H1 (cell line): ENCODE measurements around the gene VCPKMT. TPM values are rescaled to one million over a fixed set of nuclear protein-coding genes. Genes with fewer than 3 reads are reported as not detected.

Experiments
- CTCF ChIA-PET: fragments of 300-600 bp; sonication (Branson Sonifier 250); formaldehyde crosslinking; loops from one replicate; lab custom pipeline; 2021; ENCODE audit not compliant: partially characterized antibody; lab: Charles Lee
- POLR2A ChIA-PET: fragments of 300-600 bp; sonication (Branson Sonifier 250); formaldehyde crosslinking; loops from one replicate; lab custom pipeline; 2021; ENCODE audit warnings: inconsistent platforms; ENCODE audit not compliant: partially characterized antibody; lab: Charles Lee
- DNase-seq, 2 experiments: peaks; one replicate each; pipeline versions ENCODE4 v3.0.0 to v3.0.0-alpha.2; 2010 to 2022; ENCODE audit warnings: low spot score in 2 of 2, low read depth in 1 of 2, mixed read lengths in 1 of 2
- FAIRE-seq: peaks from 2 replicates; lab custom pipeline; 2011; peaks lifted over from hg19 to GRCh38; lab: Jason Lieb, UNC
- H2AFZ ChIP-seq: 2 replicates; pipeline ENCODE4 v1.8.1; 2012; ENCODE audit warnings: low read length, inconsistent platforms
- H2AK5ac ChIP-seq: 2 replicates; pipeline ENCODE4 v1.6.1; 2013; ENCODE audit warnings: low read depth, low read length
- H2BK120ac ChIP-seq: replicated peaks from 2 replicates; pipeline ENCODE3; 2013; ENCODE audit warnings: low read depth, low read length, inconsistent platforms
- H2BK12ac ChIP-seq: 2 replicates; pipeline ENCODE4 v1.6.1; 2013; ENCODE audit warnings: low read depth, low read length
- H2BK15ac ChIP-seq: 2 replicates; pipeline ENCODE4 v1.6.1; 2013; ENCODE audit warnings: low read length
- H2BK20ac ChIP-seq: 2 replicates; pipeline ENCODE4 v1.6.1; 2013; ENCODE audit warnings: low read length
- H2BK5ac ChIP-seq: 2 replicates; pipeline ENCODE4 v1.6.1; 2013; ENCODE audit warnings: low read depth, low read length
- H3K14ac ChIP-seq: 2 replicates; pipeline ENCODE4 v1.6.1; 2013; ENCODE audit warnings: inconsistent platforms; ENCODE audit not compliant: insufficient read length
- H3K18ac ChIP-seq: 2 replicates; pipeline ENCODE4 v1.6.1; 2013; ENCODE audit warnings: low read length; ENCODE audit errors: extremely low read depth
- H3K23ac ChIP-seq: 2 replicates; pipeline ENCODE4 v1.6.1; 2013; ENCODE audit warnings: inconsistent platforms; ENCODE audit not compliant: insufficient read length
- H3K23me2 ChIP-seq: 2 replicates; pipeline ENCODE4 v1.6.1; 2013; ENCODE audit warnings: low read depth, low read length
- H3K27ac ChIP-seq: 2 replicates; pipeline ENCODE4 v1.6.1; 2011; ENCODE audit warnings: low read depth, low read length, inconsistent platforms
- H3K27me3 ChIP-seq, 4 experiments: replicated peaks in 1 of 4; 1 replicate in 1 of 4; 2 replicates in 3 of 4; pipeline versions ENCODE4 v1.6.1 to v1.8.1; 2011 to 2013; ENCODE audit warnings: low read length in 3 of 4, mild to moderate bottlenecking in 3 of 4, inconsistent platforms in 2 of 4, mixed read lengths in 2 of 4, moderate library complexity in 1 of 4; ENCODE audit not compliant: control insufficient read depth in 3 of 4, insufficient read depth in 3 of 4; ENCODE audit errors: extremely low read depth in 1 of 4
- H3K36me3 ChIP-seq, 4 experiments: 2 replicates each; pipeline versions ENCODE4 v1.6.1 to v1.8.1; 2011 to 2013; ENCODE audit warnings: mild to moderate bottlenecking in 4 of 4, low read length in 3 of 4, moderate library complexity in 2 of 4, control low read depth in 1 of 4, inconsistent platforms in 1 of 4; ENCODE audit not compliant: insufficient read depth in 4 of 4, control insufficient read depth in 2 of 4
- H3K4ac ChIP-seq: replicated peaks from 2 replicates; pipeline ENCODE3; 2013; ENCODE audit warnings: low read length, low read depth, mixed read lengths, inconsistent platforms; ENCODE audit not compliant: insufficient read length
- H3K4me1 ChIP-seq, 4 experiments: replicated peaks in 1 of 4; 1 replicate in 1 of 4; 2 replicates in 3 of 4; pipeline versions ENCODE4 v1.6.1 to v1.8.1; 2011 to 2013; ENCODE audit warnings: low read length in 3 of 4, inconsistent platforms in 2 of 4, mixed read lengths in 1 of 4; ENCODE audit not compliant: insufficient read depth in 4 of 4, control insufficient read depth in 3 of 4
- H3K4me2 ChIP-seq, 2 experiments: 2 replicates each; pipeline versions ENCODE4 v1.6.1 to v1.8.1; 2011 to 2013; ENCODE audit warnings: low read depth in 2 of 2, low read length in 2 of 2, control low read depth in 1 of 2, inconsistent platforms in 1 of 2, mild to moderate bottlenecking in 1 of 2; ENCODE audit not compliant: insufficient read depth in 1 of 2
- H3K4me3 ChIP-seq, 4 experiments: fragments of 200-600, 300-600 bp in 1 of 4; sonication (generic), shearing (Covaris generic), sonication (Bioruptor Twin) in 1 of 4; 2 replicates each; pipeline versions ENCODE4 v1.5.1 to v1.8.1; 2011 to 2016; ENCODE audit warnings: low read length in 4 of 4, low read depth in 3 of 4, control low read depth in 2 of 4, inconsistent platforms in 2 of 4, mild to moderate bottlenecking in 2 of 4, mixed read lengths in 1 of 4, moderate library complexity in 1 of 4; ENCODE audit not compliant: insufficient read depth in 2 of 4; ENCODE audit errors: extremely low read depth in 1 of 4
- H3K56ac ChIP-seq: replicated peaks from 2 replicates; pipeline ENCODE3; 2013; ENCODE audit warnings: low read depth, mild to moderate bottlenecking, mixed read lengths, low read length, inconsistent platforms; ENCODE audit not compliant: insufficient read length
- H3K79me1 ChIP-seq: 2 replicates; pipeline ENCODE4 v1.6.1; 2013; ENCODE audit warnings: low read depth, low read length, control low read depth
- H3K79me2 ChIP-seq, 2 experiments: 2 replicates each; pipeline versions ENCODE4 v1.6.1 to v1.8.1; 2012 to 2013; ENCODE audit warnings: low read length in 2 of 2, mild to moderate bottlenecking in 2 of 2, inconsistent platforms in 1 of 2; ENCODE audit not compliant: insufficient read depth in 2 of 2, control insufficient read depth in 1 of 2
- H3K9ac ChIP-seq, 4 experiments: replicated peaks in 1 of 4; 1 replicate in 1 of 4; 2 replicates in 3 of 4; pipeline versions ENCODE4 v1.6.1 to v1.8.1; 2011 to 2013; ENCODE audit warnings: low read depth in 3 of 4, low read length in 3 of 4, control low read depth in 2 of 4, mild to moderate bottlenecking in 2 of 4, moderate library complexity in 2 of 4, inconsistent platforms in 1 of 4; ENCODE audit errors: extremely low read depth in 1 of 4
- H3K9me3 ChIP-seq, 2 experiments: 2 replicates each; pipeline versions ENCODE4 v1.6.1 to v1.8.1; 2012 to 2013; ENCODE audit warnings: mild to moderate bottlenecking in 2 of 2, moderate library complexity in 2 of 2, control low read depth in 1 of 2, inconsistent platforms in 1 of 2, low read depth in 1 of 2, low read length in 1 of 2, mixed read lengths in 1 of 2; ENCODE audit not compliant: insufficient read depth in 2 of 2
- H4K20me1 ChIP-seq, 2 experiments: replicated peaks in 1 of 2; 2 replicates each; pipeline versions ENCODE3 to v1.8.1; 2011 to 2013; ENCODE audit warnings: inconsistent platforms in 2 of 2, low read length in 2 of 2, mild to moderate bottlenecking in 1 of 2; ENCODE audit not compliant: insufficient read depth in 2 of 2, control insufficient read depth in 1 of 2
- H4K5ac ChIP-seq: 2 replicates; pipeline ENCODE4 v1.6.1; 2013; ENCODE audit warnings: low read length, low read depth, mixed read lengths, inconsistent platforms; ENCODE audit not compliant: insufficient read length
- H4K8ac ChIP-seq: 2 replicates; pipeline ENCODE4 v1.8.0; 2013; ENCODE audit warnings: mild to moderate bottlenecking, moderate library complexity, low read length, inconsistent platforms; ENCODE audit not compliant: insufficient read depth; ENCODE audit errors: extremely low read depth
- H4K91ac ChIP-seq: replicated peaks from 2 replicates; pipeline ENCODE3; 2013; ENCODE audit warnings: low read length, mixed read lengths, inconsistent platforms; ENCODE audit not compliant: insufficient read length
- ASH2L ChIP-seq: fragments of 200-600, 300-600 bp; sonication (generic); IDR thresholded peaks from one replicate; pipeline ENCODE4 v1.7.1; 2017; ENCODE audit warnings: low read length
- BACH1 ChIP-seq: IDR thresholded peaks from 2 replicates; pipeline ENCODE4 v1.6.1; 2012; ENCODE audit warnings: low read length, improper control_type of control experiment
- GTF2F1 ChIP-seq: IDR thresholded peaks from 2 replicates; pipeline ENCODE4 v1.6.1; 2012; ENCODE audit warnings: low read depth, low read length, improper control_type of control experiment, borderline replicate concordance
- JUND ChIP-seq: IDR thresholded peaks from 2 replicates; pipeline ENCODE4 v1.6.1; 2011; ENCODE audit warnings: mild to moderate bottlenecking, improper control_type of control experiment, low read length
- KDM1A ChIP-seq: fragments of 200-600, 300-600 bp; sonication (generic); IDR thresholded peaks from 2 replicates; pipeline ENCODE4 v1.7.1; 2016; ENCODE audit warnings: mild to moderate bottlenecking, low read length, borderline replicate concordance
- SIRT6 ChIP-seq: IDR thresholded peaks from one replicate; pipeline ENCODE4 v1.7.1; 2012; ENCODE audit warnings: low read length, inconsistent platforms
- SP1 ChIP-seq: IDR thresholded peaks from 2 replicates; pipeline ENCODE4 v1.6.1; 2011; ENCODE audit warnings: low read depth, low read length
- TEAD4 ChIP-seq: IDR thresholded peaks from 2 replicates; pipeline ENCODE4 v1.6.1; 2012; ENCODE audit warnings: low read depth, low read length, inconsistent platforms, mixed read lengths
- WGBS, 2 experiments: shearing (Covaris generic) in 1 of 2; methylation state at CpG; one replicate each; pipeline versions ENCODE4 v1.1.6 to v1.1.7; 2013 to 2015; ENCODE audit warnings: low lambda C conversion rate in 2 of 2, mixed read lengths in 2 of 2, inconsistent platforms in 1 of 2, low coverage in 1 of 2, missing lambda C conversion rate in 1 of 2; ENCODE audit not compliant: insufficient replicate concordance in 2 of 2, insufficient coverage in 1 of 2, insufficient read length in 1 of 2; ENCODE audit errors: extremely low coverage in 1 of 2, missing lambda C conversion rate in 1 of 2; 5-methylcytosine and 5-hydroxymethylcytosine counted together
- polyA plus RNA-seq, 7 experiments: library from polyadenylated mRNA; depleted of rRNA in 3 of 7; stranded (reverse) in 5 of 7; unstranded in 2 of 7; fragments of >200 nt in 5 of 7; fragments of 200-250 nt in 2 of 7; gene quantifications; 1 replicate in 5 of 7; 2 replicates in 1 of 7; 4 replicates in 1 of 7; pipeline versions ENCODE4 v1.2.1 to v1.2.3, GENCODE V29; 2011 to 2013; ENCODE audit warnings: missing spikeins in 2 of 7, mixed read lengths in 2 of 7
- total RNA-seq: library from RNA; stranded (reverse); fragmentation: NEBNext Ultra II Directional; extraction: Animal tissue kit (Norgen Biotek cat#: 25700); gene quantifications from 2 replicates; pipeline ENCODE4 v1.2.1, GENCODE V29; 2021

The VCPKMT gene
- total and polyA plus RNA-seq, 2 of the 8 experiments (the other 6 are each of a cell fraction or from before 2014, with no cell fraction given): 3.8 to 7.1 TPM

GRCh38 chr14:50065583-50065982 is 50.8 kb downstream of the VCPKMT start:
- FAIRE-seq: no peak

More at GRCh38 chr14:50065583-50065982, 50.8 kb downstream of the VCPKMT start:
- Histone ChIP-seq H3K4me2 (no peak overlapping the region), H2BK20ac (no peak overlapping the region), H2AFZ (no peak overlapping the region), H3K18ac (no peak overlapping the region), H3K14ac (no peak overlapping the region)
- TF ChIP-seq ASH2L: no peak
- no peak for TF ChIP-seq SP1
- no peak for TF ChIP-seq BACH1
- no peak for TF ChIP-seq TEAD4
- no peak for TF ChIP-seq SIRT6
- TF ChIP-seq JUND: no peak
- no peak for TF ChIP-seq KDM1A
- no peak for TF ChIP-seq GTF2F1
- TF ChIP-seq, all 59 proteins: peak for 0
- Histone ChIP-seq H2BK120ac (no peak overlapping the region), H3K79me1 (no peaks in the 10 kb centered on the region), H2BK15ac (no peak overlapping the region), H2AK5ac (no peak overlapping the region), H3K79me2 (no peaks in the 10 kb centered on the region), H4K20me1 (no peaks in the 10 kb centered on the region), H3K4me1 (peaks cover 5 to 13% (median 9%) of the 10 kb centered on the region in 4 experiments; a peak in 6 of 7 replicates), H3K56ac (no peak overlapping the region), H3K4me3 (no peak overlapping the region), H4K5ac (no peak overlapping the region), H2BK5ac (no peak overlapping the region), H3K27me3 (no peaks in the 10 kb centered on the region; a peak in 1 of 7 replicates), H3K27ac (no peak overlapping the region), H4K8ac (no peak overlapping the region), H3K23me2 (no peaks in the 10 kb centered on the region), H3K4ac (no peak overlapping the region), H3K9ac (no peak overlapping the region; a peak in 1 of 7 replicates), H3K23ac (no peak overlapping the region), H3K36me3 (no peaks in the 10 kb centered on the region), H4K91ac (no peak overlapping the region), H2BK12ac (no peak overlapping the region), H3K9me3 (no peaks in the 10 kb centered on the region)
- ChIA-PET CTCF (no interaction called here), POLR2A (no interaction called here)
- DNase-seq: no peak
- 87% methylated on average over 3 of the region's 3 CpGs; no CpG with 5 or more reads in 1 of the 2 experiments for WGBS, 2 experiments
